ENCODE data around the gene RNF213. TPM values are rescaled to one million over a fixed set of nuclear protein-coding genes. Genes with fewer than 3 reads are reported as not detected.

The RNF213 gene
- total RNA-seq, 2 donors from 2014 or later = 98.8 to 136 TPM

GRCh38 chr17:80260069-80260535 is 550 bp upstream of the RNF213 start:
- TF ChIP-seq, protein P1, sequence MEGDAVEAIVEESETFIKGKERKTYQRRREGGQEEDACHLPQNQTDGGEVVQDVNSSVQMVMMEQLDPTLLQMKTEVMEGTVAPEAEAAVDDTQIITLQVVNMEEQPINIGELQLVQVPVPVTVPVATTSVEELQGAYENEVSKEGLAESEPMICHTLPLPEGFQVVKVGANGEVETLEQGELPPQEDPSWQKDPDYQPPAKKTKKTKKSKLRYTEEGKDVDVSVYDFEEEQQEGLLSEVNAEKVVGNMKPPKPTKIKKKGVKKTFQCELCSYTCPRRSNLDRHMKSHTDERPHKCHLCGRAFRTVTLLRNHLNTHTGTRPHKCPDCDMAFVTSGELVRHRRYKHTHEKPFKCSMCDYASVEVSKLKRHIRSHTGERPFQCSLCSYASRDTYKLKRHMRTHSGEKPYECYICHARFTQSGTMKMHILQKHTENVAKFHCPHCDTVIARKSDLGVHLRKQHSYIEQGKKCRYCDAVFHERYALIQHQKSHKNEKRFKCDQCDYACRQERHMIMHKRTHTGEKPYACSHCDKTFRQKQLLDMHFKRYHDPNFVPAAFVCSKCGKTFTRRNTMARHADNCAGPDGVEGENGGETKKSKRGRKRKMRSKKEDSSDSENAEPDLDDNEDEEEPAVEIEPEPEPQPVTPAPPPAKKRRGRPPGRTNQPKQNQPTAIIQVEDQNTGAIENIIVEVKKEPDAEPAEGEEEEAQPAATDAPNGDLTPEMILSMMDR (conservative IDR thresholded peaks at IDR 0.05) = peak; percentile 14
- no peak overlapping the region for H3K27ac ChIP-seq (ENCODE audit: low read depth, low read length)
- H3K9me3 Mint-ChIP-seq = no peaks in the 10 kb centered on the region
- H3K4me1 ChIP-seq (ENCODE audit: control insufficient read depth, insufficient read depth, low read length) = peaks cover 15% of the 10 kb centered on the region
- peak overlapping the region; percentile 11 for H3K9ac ChIP-seq (ENCODE audit: extremely low read depth, low read length, poor library complexity, severe bottlenecking)
- 6 to 15% methylated on average over 14 to 57 of the region's 63 CpGs for WGBS, 2 experiments (ENCODE audit: insufficient coverage in 1 of 2, insufficient read length in 1 of 2)
- no peaks in the 10 kb centered on the region for H3K9me3 ChIP-seq (ENCODE audit: control insufficient read depth, low read length)
- peak; percentile 94 for DNase-seq
- peak overlapping the region; percentile 58 for H3K4me3 ChIP-seq (ENCODE audit: low read length)
- H3K27ac Mint-ChIP-seq = peak overlapping the region; percentile 88
- H3K27me3 ChIP-seq (ENCODE audit: control insufficient read depth, insufficient read depth, low read length, poor library complexity, severe bottlenecking) = no peaks in the 10 kb centered on the region
- H3K4me3 Mint-ChIP-seq = peak overlapping the region; percentile 64
- peaks cover 5% of the 10 kb centered on the region for H3K36me3 ChIP-seq (ENCODE audit: control insufficient read depth, insufficient read depth, low read length)
- peaks cover 31% of the 10 kb centered on the region for H3K4me1 Mint-ChIP-seq
- no peaks in the 10 kb centered on the region for H3K27me3 Mint-ChIP-seq (ENCODE audit: insufficient read depth)
- peaks cover 7% of the 10 kb centered on the region for H3K36me3 Mint-ChIP-seq (ENCODE audit: low read depth)

- 1 to 3% methylated on average over 29 to 45 of the region's 45 CpGs for WGBS, 2 experiments (ENCODE audit: insufficient coverage in 1 of 2, insufficient read length in 1 of 2)
- no peaks in the 10 kb centered on the region for H3K9me3 ChIP-seq (ENCODE audit: control insufficient read depth, low read length)
- Mint-ChIP-seq H3K9me3 (no peaks in the 10 kb centered on the region), H3K4me3 (peak overlapping the region; percentile 82), H3K27ac (peak overlapping the region; percentile 91), H3K27me3 (ENCODE audit: insufficient read depth) (no peaks in the 10 kb centered on the region), H3K4me1 (peaks cover 31% of the 10 kb centered on the region), H3K36me3 (ENCODE audit: low read depth) (peaks cover 18% of the 10 kb centered on the region)
- H3K27ac ChIP-seq (ENCODE audit: low read depth, low read length) = peak overlapping the region; percentile 88
- H3K36me3 ChIP-seq (ENCODE audit: control insufficient read depth, insufficient read depth, low read length) = peaks cover 16% of the 10 kb centered on the region
- H3K27me3 ChIP-seq (ENCODE audit: control insufficient read depth, insufficient read depth, low read length, poor library complexity, severe bottlenecking) = no peaks in the 10 kb centered on the region
- peak overlapping the region; percentile 94 for H3K9ac ChIP-seq (ENCODE audit: extremely low read depth, low read length, poor library complexity, severe bottlenecking)
- TF ChIP-seq, protein P1 (conservative IDR thresholded peaks at IDR 0.05) = no peak
- H3K4me3 ChIP-seq (ENCODE audit: low read length) = peak overlapping the region; percentile 84
- DNase-seq = peak; percentile 96
- H3K4me1 ChIP-seq (ENCODE audit: control insufficient read depth, insufficient read depth, low read length) = peaks cover 15% of the 10 kb centered on the region
Measured at GRCh38 chr17:80261159-80261894, 675 bp downstream of the RNF213 start.

GRCh38 chr17:80261895-80262279 is 1.2 kb downstream of the RNF213 start:
- 36 to 45% methylated on average over 7 to 8 of the region's 8 CpGs for WGBS, 2 experiments (ENCODE audit: insufficient coverage in 1 of 2, insufficient read length in 1 of 2)
- Histone ChIP-seq H3K4me1 (ENCODE audit: control insufficient read depth, insufficient read depth, low read length) (peaks cover 15% of the 10 kb centered on the region), H3K9ac (ENCODE audit: extremely low read depth, low read length, poor library complexity, severe bottlenecking) (peak overlapping the region; percentile 94), H3K36me3 (ENCODE audit: control insufficient read depth, insufficient read depth, low read length) (peaks cover 22% of the 10 kb centered on the region), H3K4me3 (ENCODE audit: low read length) (peak overlapping the region; percentile 84), H3K27me3 (ENCODE audit: control insufficient read depth, insufficient read depth, low read length, poor library complexity, severe bottlenecking) (no peaks in the 10 kb centered on the region), H3K9me3 (ENCODE audit: control insufficient read depth, low read length) (no peaks in the 10 kb centered on the region), H3K27ac (ENCODE audit: low read depth, low read length) (peak overlapping the region; percentile 68)
- H3K27ac Mint-ChIP-seq = peak overlapping the region; percentile 91
- DNase-seq = no peak
- H3K4me3 Mint-ChIP-seq = peak overlapping the region; percentile 82
- TF ChIP-seq, protein P1 (conservative IDR thresholded peaks at IDR 0.05) = no peak
- no peaks in the 10 kb centered on the region for H3K27me3 Mint-ChIP-seq (ENCODE audit: insufficient read depth)
- peaks cover 31% of the 10 kb centered on the region for H3K4me1 Mint-ChIP-seq
- H3K9me3 Mint-ChIP-seq = no peaks in the 10 kb centered on the region
- peaks cover 19% of the 10 kb centered on the region for H3K36me3 Mint-ChIP-seq (ENCODE audit: low read depth)
